Stimulated activated CD4-positive, alpha-beta T cell treated with anti-CD3 and anti-CD28 coated beads, Interleukin-15, amount 100 ng/mL, for 24 hours (primary cell): Measurements from ENCODE around the gene NDUFC2.

ENCODE experiments used
- DNase-seq: peaks from one replicate; pipeline ENCODE4 v3.0.0-alpha.2; 2020

NDUFC2 gene

DNA sequence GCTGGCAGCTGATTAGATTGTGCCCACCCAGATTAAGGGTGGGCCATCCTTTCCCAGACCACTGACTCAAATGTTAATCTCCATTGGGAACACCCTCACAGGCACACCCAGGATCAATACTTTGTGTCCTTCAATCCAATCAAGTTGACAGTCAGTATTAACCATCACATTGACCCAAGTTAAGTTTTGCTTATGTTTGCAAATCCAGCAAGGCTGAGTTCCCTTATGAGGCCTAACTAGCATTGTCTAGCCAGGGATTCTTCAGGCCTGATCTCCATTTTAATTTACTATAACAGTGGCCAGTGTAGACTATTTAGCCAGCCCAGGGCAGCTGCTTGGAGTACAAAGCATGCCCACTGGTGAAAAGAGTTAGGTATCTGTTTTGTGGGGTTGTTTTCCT, 54.3 kb downstream of the NDUFC2 start:
- no peak for DNase-seq

DNA sequence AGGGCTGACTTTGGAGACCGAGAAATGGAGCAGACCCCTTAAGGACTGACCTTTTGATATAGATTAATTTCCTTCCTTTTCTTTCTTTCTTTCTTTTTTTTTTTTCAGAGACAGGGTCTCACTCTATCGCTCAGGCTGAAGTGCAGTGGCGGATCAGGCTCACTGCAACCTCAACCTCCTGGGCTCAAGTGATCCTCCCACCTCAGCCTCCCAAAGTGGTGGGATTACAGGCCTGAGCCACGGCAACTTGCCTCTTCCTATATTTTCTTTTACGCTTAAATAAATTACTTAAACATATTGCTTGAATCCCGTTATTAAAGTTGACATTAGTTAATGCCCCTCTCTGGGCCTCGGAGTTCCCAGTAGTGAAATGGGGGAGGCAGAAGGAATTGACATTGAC, 56.2 kb downstream of the NDUFC2 start:
- no peak for DNase-seq

DNA sequence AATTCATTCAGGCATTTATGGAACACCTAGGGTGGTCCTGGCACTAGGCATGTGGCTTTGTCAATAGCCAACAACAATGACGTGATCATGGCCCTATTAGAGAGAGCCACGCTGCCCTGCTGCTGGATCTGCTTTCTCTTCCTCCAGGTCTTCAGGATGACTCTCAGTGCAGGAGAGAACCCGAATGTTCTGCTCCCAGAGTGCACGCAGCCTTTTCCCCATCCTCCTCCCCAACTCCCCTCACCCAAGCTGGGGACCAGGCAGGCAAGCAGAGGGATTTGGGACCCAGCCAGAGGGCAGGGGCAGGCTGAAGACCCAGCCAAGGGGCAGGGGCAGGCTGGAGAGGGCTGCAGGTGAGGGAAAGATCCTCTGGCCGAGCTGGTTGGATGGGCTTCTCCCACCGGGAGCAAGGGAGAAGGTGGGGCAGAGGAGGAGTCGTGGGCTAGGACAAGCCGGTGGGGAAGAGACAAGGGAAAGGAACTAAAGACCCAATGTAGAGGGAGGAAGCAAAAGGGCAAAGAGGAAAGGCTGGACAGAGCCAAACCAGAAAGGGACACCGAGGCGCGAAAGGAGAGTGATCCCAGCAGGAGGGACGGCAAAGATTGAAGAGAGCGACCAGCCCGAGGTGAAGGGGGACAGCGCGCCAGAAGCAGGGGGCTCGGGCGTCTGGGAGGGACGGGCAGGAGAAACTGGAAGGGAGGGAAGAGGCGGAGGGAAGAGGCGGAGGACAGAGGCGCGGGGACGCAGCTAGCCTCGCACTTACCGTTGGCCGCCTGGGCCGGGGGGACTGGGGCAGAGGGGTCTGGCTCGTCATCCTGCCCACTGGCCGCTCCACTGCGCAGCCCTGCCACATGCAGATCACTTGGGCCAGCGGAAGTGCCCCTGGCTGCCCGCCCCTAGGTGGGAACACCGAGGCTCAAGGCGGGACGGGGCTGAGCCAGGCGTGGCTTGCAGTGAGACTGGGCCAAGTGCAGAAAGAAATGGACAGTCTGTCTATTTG, 57.0 kb downstream of the NDUFC2 start, which contains the start of gene KCTD14:
KCTD14 (minus strand) TSS at position 880 of the 1,000 bp plus-strand sequence; CDS start at position 853, 27 bp downstream.
- DNase-seq, result no peak

DNA sequence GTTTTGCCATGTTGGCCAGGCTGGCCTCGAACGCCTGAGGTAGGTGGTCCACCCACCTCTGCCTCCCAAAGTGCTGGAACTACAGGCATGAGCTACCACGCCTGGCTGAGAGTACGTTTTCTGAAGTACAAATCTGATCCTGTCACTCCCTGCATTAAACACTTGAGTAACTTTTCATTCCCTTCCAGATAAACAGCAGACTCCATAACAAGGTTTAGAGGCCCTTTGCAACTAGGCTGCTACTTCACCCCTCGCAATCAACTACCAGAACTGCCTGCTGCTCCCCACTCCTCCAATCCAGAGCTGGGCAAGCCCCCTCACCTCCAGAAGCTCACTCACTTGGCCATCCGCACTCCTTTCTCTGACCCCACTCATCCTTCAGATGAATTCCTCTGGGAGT, 58.1 kb downstream of the NDUFC2 start:
- no peak for DNase-seq

DNA sequence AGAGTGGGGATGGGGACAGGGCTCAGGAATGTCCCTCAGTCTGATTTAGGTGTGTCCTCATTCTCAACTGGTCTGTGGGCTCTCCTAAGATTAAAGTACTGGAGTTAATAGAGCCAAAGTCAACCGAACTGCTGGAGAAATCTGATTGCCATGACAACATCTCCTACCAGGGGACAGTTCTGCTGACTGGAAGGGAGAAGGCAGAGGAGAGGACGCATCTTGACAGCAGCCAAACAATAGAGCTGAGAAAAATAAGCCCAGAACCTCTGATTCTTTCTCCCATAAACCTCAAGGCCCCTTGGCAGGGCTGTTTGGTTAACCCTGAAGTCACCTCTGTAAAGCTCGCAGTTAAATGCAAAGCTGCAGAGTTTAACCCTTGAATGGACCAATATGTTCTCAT, 59.4 kb downstream of the NDUFC2 start:
- no peak for DNase-seq

DNA sequence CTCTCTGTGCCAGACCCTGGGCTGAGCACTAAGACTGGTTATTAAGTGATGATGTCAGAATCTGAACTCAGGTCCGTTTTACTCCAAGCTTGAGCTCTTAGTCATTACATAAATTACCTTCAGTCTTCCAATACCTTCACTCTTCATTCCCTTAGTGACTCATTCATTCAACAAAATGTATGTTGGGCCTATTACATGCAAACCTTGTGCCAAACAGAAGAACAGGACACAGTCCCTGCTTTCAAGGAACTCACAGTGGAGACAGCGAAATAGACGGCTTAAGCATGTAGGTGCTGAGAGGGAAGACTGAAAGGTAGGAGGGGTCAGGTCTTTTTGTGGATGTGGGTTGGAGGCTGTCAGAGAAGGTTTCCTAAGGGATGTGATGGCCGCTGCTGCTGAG, 59.9 kb downstream of the NDUFC2 start:
- no peak for DNase-seq
